Measurements from ENCODE around the gene SALL4. TPM values are rescaled to one million over a fixed set of nuclear protein-coding genes. Genes with fewer than 3 reads are reported as not detected.
A peak's percentile ranks its signal among the peaks of the same experiment; 100 is the strongest.

The SALL4 gene
- total RNA-seq, 1 donor from 2014 or later: 219 TPM

DNA sequence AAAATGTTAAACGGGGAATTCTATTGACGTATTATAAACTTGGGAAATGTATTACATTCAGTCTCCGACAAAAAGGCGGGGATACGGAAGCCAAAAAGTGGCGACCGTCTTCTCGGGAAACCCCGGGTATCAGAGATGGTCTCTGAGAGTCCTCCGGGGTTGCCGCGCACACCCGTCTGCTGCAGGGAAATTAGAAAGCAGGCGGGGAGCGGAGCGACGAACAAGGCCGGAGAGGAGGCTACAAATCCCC lies 1.5 kb downstream of the SALL4 start:
- Histone ChIP-seq H3K36me3 (no peaks in the 10 kb centered on the region), H3K27ac (peak overlapping the region; percentile 97), H3F3A (ENCODE audit: low read depth) (peaks cover 72% of the 10 kb centered on the region), H4K20me1 (ENCODE audit: low read depth) (peaks cover 43% of the 10 kb centered on the region), H3K4me2 (peak overlapping the region; percentile 93), H3K9me3 (ENCODE audit: low read depth) (no peaks in the 10 kb centered on the region), H3K79me2 (ENCODE audit: low read depth) (peaks cover 75% of the 10 kb centered on the region), H3K9ac (peak overlapping the region; percentile 83), H3K27me3 (no peaks in the 10 kb centered on the region), H3K4me1 (peaks cover 58% of the 10 kb centered on the region), H2AFZ (replicated peaks) (no peak overlapping the region), H3K4me3 (peak overlapping the region; percentile 97)
- Mint-ChIP-seq H3K27me3 (ENCODE audit: insufficient read depth, low read depth) (peaks cover 2% of the 10 kb centered on the region), H3K4me1 (peaks cover 52% of the 10 kb centered on the region), H3K4me3 (peak overlapping the region; percentile 99), H3K27ac (peak overlapping the region; percentile 94), H3K9me3 (no peaks in the 10 kb centered on the region), H3K36me3 (peaks cover 4% of the 10 kb centered on the region)
- peak; percentile 56 for DNase-seq (ENCODE audit: low spot score)
- TF ChIP-seq, protein P1, sequence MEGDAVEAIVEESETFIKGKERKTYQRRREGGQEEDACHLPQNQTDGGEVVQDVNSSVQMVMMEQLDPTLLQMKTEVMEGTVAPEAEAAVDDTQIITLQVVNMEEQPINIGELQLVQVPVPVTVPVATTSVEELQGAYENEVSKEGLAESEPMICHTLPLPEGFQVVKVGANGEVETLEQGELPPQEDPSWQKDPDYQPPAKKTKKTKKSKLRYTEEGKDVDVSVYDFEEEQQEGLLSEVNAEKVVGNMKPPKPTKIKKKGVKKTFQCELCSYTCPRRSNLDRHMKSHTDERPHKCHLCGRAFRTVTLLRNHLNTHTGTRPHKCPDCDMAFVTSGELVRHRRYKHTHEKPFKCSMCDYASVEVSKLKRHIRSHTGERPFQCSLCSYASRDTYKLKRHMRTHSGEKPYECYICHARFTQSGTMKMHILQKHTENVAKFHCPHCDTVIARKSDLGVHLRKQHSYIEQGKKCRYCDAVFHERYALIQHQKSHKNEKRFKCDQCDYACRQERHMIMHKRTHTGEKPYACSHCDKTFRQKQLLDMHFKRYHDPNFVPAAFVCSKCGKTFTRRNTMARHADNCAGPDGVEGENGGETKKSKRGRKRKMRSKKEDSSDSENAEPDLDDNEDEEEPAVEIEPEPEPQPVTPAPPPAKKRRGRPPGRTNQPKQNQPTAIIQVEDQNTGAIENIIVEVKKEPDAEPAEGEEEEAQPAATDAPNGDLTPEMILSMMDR (IDR thresholded peaks at IDR 0.05): no peak
- TF ChIP-seq EZH2 (IDR thresholded peaks at IDR 0.05) (no peak), EZH2phosphoT487 (IDR thresholded peaks at IDR 0.05) (no peak)

DNA sequence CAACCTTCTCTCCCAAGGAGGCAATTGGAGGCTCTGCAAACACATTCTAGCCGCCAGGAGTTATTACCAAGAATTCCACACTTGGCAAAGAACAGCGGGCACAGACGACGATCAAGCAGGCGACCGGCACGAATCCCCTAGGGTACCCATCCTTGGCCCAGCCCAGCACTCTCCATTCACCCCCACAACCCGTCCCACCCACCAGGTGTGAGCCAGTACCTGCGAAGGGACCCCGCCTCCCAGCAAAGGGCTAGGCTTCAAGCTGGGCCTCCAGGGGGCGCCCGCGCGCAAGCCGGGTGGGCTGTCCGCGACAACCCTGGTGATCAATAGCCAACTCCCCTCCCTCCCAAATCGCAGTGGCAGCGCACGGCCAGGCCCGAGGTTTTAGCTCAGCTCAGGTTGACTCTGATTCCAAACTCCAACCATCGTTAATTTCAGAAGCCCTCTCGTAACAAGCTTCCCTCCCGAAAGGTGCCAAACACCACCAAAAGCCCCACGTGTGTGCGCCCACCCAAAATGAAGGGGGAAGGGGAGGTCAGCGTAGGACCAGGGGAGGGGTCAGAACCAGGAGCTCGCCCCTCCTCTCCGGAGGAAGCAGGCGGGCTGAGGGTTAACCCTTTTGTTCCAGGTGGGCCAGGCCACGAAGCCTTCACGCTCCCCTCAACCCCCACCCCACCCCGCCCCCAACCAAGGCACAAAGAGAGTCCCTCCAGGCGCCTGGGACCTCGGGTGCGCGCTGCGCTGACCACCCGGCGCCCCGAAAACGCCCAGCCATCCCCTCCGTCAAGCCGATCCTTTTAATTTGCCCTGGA lies 2.1 kb downstream of the SALL4 start:
- Histone ChIP-seq H3K9me3 (ENCODE audit: low read depth) (no peaks in the 10 kb centered on the region), H3K27ac (peak overlapping the region; percentile 97), H3K4me1 (peaks cover 63% of the 10 kb centered on the region), H3K79me2 (ENCODE audit: low read depth) (peaks cover 81% of the 10 kb centered on the region), H3K27me3 (no peaks in the 10 kb centered on the region), H3F3A (ENCODE audit: low read depth) (peaks cover 77% of the 10 kb centered on the region), H3K4me3 (peak overlapping the region; percentile 97), H3K4me2 (peak overlapping the region; percentile 93), H3K36me3 (no peaks in the 10 kb centered on the region), H2AFZ (replicated peaks) (no peak overlapping the region), H4K20me1 (ENCODE audit: low read depth) (peaks cover 49% of the 10 kb centered on the region), H3K9ac (peak overlapping the region; percentile 83)
- H3K4me3 Mint-ChIP-seq: peak overlapping the region; percentile 99
- peaks cover 54% of the 10 kb centered on the region for H3K4me1 Mint-ChIP-seq
- H3K9me3 Mint-ChIP-seq: no peaks in the 10 kb centered on the region
- peaks cover 4% of the 10 kb centered on the region for H3K36me3 Mint-ChIP-seq
- DNase-seq (ENCODE audit: low spot score): peak; percentile 93
- no peak for TF ChIP-seq EZH2 (IDR thresholded peaks at IDR 0.05)
- TF ChIP-seq, protein P1 (IDR thresholded peaks at IDR 0.05): peak; percentile 96
- TF ChIP-seq EZH2phosphoT487 (IDR thresholded peaks at IDR 0.05): no peak
- peaks cover 2% of the 10 kb centered on the region for H3K27me3 Mint-ChIP-seq (ENCODE audit: insufficient read depth, low read depth)
- peak overlapping the region; percentile 94 for H3K27ac Mint-ChIP-seq

DNA sequence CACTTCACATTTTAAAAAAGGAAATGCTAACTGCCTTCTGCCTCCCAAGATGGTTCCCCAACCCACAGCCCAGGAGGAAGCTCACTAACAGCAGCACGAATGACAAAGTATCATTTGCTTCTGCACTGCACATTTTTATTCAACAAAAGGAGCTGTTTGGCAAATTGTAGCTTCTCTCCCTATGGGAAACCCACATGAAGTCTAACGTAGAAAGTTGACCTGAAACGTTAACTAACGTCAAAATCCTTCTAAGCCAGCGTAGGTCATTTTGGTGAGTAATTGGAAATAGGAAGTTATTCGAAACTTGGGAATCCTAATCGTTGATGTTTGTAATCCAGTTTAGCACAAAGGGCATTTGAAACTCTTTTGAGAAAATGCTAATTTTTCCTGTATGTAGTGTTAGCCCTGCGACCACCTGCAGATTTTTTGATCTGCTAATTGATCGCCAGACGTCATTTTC lies 2.9 kb downstream of the SALL4 start:
- DNase-seq (ENCODE audit: low spot score): peak; percentile 50
- Histone ChIP-seq H2AFZ (replicated peaks) (no peak overlapping the region), H3K9me3 (ENCODE audit: low read depth) (no peaks in the 10 kb centered on the region), H3K27ac (peak overlapping the region; percentile 97), H4K20me1 (ENCODE audit: low read depth) (peaks cover 57% of the 10 kb centered on the region), H3K27me3 (no peaks in the 10 kb centered on the region), H3K4me1 (peaks cover 64% of the 10 kb centered on the region), H3K36me3 (peaks cover 4% of the 10 kb centered on the region), H3K4me3 (peak overlapping the region; percentile 97), H3F3A (ENCODE audit: low read depth) (peaks cover 77% of the 10 kb centered on the region), H3K4me2 (peak overlapping the region; percentile 93), H3K79me2 (ENCODE audit: low read depth) (peaks cover 89% of the 10 kb centered on the region), H3K9ac (peak overlapping the region; percentile 25)
- H3K4me1 Mint-ChIP-seq: peaks cover 54% of the 10 kb centered on the region
- TF ChIP-seq EZH2 (IDR thresholded peaks at IDR 0.05) (no peak), EZH2phosphoT487 (IDR thresholded peaks at IDR 0.05) (no peak)
- TF ChIP-seq, protein P1 (IDR thresholded peaks at IDR 0.05): no peak
- peaks cover 2% of the 10 kb centered on the region for H3K27me3 Mint-ChIP-seq (ENCODE audit: insufficient read depth, low read depth)
- peak overlapping the region; percentile 99 for H3K4me3 Mint-ChIP-seq
- H3K9me3 Mint-ChIP-seq: no peaks in the 10 kb centered on the region
- H3K36me3 Mint-ChIP-seq: peaks cover 4% of the 10 kb centered on the region
- no peak overlapping the region for H3K27ac Mint-ChIP-seq

Data from neural progenitor cell (in vitro differentiated cells).